GM18511 (cell line): ENCODE measurements around the gene CERCAM.
"Not testable (repeated sequence)": the region's sequence is repeated elsewhere in the genome, so short reads cannot be mapped to it uniquely, and the experiment has no call there.

Experiments
- ATAC-seq: cut with Tn5 transposase; IDR thresholded peaks from one replicate; pipeline ENCODE4 v1.9.1; 2021; ENCODE audit warnings: mild to moderate bottlenecking, moderate library complexity; ENCODE audit not compliant: unreplicated experiment

The CERCAM gene

GRCh38 chr9:128416432-128417019, 4.1 kb upstream of the CERCAM start:
- ATAC-seq, result no peak

GRCh38 chr9:128419061-128419925, 1.4 kb upstream of the CERCAM start:
- ATAC-seq, result no peak

- peak; percentile 80 for ATAC-seq
Measured at GRCh38 chr9:128420060-128420650, 502 bp upstream of the CERCAM start.

GRCh38 chr9:128421482-128421996, 882 bp downstream of the CERCAM start:
- ATAC-seq, result no peak

- not testable (repeated sequence) for ATAC-seq
Measured at GRCh38 chr9:128422022-128422782, 1.5 kb downstream of the CERCAM start.

GRCh38 chr9:128422783-128423150, 2.1 kb downstream of the CERCAM start:
- ATAC-seq, result no peak

- not testable (repeated sequence) for ATAC-seq
Measured at GRCh38 chr9:128423356-128423755, 2.7 kb downstream of the CERCAM start.

- ATAC-seq, result no peak
Measured at GRCh38 chr9:128424268-128424780, 3.7 kb downstream of the CERCAM start.

GRCh38 chr9:128428644-128429512, 8.2 kb downstream of the CERCAM start:
- ATAC-seq, result no peak

- ATAC-seq, result no peak
Measured at GRCh38 chr9:128429513-128430086, 8.9 kb downstream of the CERCAM start.

- no peak for ATAC-seq
Measured at GRCh38 chr9:128431207-128431606, 10.6 kb downstream of the CERCAM start.

- ATAC-seq, result no peak
Measured at GRCh38 chr9:128434340-128434739, 13.7 kb downstream of the CERCAM start.

GRCh38 chr9:128435611-128436010, 15.0 kb downstream of the CERCAM start:
- no peak for ATAC-seq

- no peak for ATAC-seq
Measured at GRCh38 chr9:128438343-128439109, 17.9 kb downstream of the CERCAM start.

GRCh38 chr9:128439273-128439672, 18.6 kb downstream of the CERCAM start:
- no peak for ATAC-seq

GRCh38 chr9:128442150-128442549, 21.5 kb downstream of the CERCAM start:
- no peak for ATAC-seq

- ATAC-seq, result not testable (repeated sequence)
Measured at GRCh38 chr9:128446505-128446904, 25.8 kb downstream of the CERCAM start.

GRCh38 chr9:128448746-128449145, 28.1 kb downstream of the CERCAM start:
- ATAC-seq, result no peak

- no peak for ATAC-seq
Measured at GRCh38 chr9:128454991-128455390, 34.3 kb downstream of the CERCAM start.
